ENCODE measurements around the gene STK33. TPM values are rescaled to one million over a fixed set of nuclear protein-coding genes. Genes with fewer than 3 reads are reported as not detected.

Gene STK33
- total and polyA plus RNA-seq, 2 of the 13 experiments (the other 11 are each of a cell fraction or from before 2014, with no cell fraction given), result 2.7 to 12.6 TPM

DNA sequence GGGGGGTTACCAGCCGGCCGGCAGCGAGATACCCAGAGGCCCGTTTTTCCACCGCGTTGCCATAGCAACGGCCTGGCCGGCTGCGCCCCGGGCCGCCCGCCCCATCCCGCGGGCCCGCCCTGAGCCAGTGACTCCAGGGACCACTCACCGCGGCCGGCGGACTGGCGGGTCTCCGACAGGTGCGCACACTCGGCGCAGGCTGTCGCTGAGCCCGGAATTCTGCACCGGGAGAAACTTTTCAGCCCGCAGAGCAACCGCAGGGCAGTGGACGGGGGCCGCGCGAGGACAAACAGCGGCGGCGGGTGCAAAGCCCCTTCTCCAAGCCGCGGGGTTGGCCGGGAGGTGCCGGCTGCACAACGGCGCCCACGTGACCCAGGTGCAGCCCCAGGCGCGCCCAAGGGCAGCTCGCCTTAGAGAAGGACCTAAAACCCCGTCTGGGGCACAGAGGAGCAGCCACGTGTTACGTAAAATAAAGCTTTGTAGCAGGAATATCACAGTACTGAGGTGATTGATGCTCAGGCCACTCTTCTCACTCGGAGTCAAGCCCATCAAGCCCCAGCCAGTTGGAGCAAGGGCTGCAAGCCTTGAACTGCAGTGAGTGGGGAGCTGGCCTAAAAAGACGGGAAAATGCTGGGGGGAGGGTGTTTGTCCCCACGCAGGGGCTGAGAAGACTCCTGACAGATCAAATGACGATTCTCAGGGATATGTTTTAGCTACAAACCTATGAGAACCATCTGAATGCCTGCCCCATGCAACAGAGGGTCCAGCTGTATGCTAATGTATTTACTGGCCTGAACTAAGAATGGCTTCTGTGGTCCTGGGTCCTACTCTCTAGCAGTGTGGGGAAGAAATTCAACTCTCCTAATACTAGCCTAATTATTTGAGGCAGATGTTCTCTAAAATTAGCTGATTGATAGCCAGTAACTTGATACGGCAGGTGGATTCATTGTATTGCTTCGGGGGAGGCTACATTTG is at the start of gene STK33 (continued):
- TF ChIP-seq, protein P1, sequence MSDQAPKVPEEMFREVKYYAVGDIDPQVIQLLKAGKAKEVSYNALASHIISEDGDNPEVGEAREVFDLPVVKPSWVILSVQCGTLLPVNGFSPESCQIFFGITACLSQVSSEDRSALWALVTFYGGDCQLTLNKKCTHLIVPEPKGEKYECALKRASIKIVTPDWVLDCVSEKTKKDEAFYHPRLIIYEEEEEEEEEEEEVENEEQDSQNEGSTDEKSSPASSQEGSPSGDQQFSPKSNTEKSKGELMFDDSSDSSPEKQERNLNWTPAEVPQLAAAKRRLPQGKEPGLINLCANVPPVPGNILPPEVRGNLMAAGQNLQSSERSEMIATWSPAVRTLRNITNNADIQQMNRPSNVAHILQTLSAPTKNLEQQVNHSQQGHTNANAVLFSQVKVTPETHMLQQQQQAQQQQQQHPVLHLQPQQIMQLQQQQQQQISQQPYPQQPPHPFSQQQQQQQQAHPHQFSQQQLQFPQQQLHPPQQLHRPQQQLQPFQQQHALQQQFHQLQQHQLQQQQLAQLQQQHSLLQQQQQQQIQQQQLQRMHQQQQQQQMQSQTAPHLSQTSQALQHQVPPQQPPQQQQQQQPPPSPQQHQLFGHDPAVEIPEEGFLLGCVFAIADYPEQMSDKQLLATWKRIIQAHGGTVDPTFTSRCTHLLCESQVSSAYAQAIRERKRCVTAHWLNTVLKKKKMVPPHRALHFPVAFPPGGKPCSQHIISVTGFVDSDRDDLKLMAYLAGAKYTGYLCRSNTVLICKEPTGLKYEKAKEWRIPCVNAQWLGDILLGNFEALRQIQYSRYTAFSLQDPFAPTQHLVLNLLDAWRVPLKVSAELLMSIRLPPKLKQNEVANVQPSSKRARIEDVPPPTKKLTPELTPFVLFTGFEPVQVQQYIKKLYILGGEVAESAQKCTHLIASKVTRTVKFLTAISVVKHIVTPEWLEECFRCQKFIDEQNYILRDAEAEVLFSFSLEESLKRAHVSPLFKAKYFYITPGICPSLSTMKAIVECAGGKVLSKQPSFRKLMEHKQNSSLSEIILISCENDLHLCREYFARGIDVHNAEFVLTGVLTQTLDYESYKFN (CRISPR knock-in tag; conservative IDR thresholded peaks at IDR 0.05), result no peak
- peak; percentile 74 for TF ChIP-seq RBFOX2 (IDR thresholded peaks at IDR 0.05; ENCODE audit: low read depth, low read length)
- no peak for TF ChIP-seq ZBTB1 (CRISPR knock-in tag; IDR thresholded peaks at IDR 0.05; ENCODE audit: borderline replicate concordance)
- no peak for TF ChIP-seq IRX3 (CRISPR knock-in tag; IDR thresholded peaks at IDR 0.05; ENCODE audit: borderline replicate concordance, low read depth)
- TF ChIP-seq, protein P2, sequence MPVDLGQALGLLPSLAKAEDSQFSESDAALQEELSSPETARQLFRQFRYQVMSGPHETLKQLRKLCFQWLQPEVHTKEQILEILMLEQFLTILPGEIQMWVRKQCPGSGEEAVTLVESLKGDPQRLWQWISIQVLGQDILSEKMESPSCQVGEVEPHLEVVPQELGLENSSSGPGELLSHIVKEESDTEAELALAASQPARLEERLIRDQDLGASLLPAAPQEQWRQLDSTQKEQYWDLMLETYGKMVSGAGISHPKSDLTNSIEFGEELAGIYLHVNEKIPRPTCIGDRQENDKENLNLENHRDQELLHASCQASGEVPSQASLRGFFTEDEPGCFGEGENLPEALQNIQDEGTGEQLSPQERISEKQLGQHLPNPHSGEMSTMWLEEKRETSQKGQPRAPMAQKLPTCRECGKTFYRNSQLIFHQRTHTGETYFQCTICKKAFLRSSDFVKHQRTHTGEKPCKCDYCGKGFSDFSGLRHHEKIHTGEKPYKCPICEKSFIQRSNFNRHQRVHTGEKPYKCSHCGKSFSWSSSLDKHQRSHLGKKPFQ (CRISPR knock-in tag; IDR thresholded peaks at IDR 0.05; ENCODE audit: insufficient replicate concordance), result no peak
- peak; percentile 42; the same call in 1 of the 2 replicates for TF ChIP-seq ZFP90 (CRISPR knock-in tag; IDR thresholded peaks at IDR 0.05; ENCODE audit: borderline replicate concordance)
- TF ChIP-seq HOXA5 (CRISPR knock-in tag; IDR thresholded peaks at IDR 0.05), result no peak
- TF ChIP-seq, protein P3, sequence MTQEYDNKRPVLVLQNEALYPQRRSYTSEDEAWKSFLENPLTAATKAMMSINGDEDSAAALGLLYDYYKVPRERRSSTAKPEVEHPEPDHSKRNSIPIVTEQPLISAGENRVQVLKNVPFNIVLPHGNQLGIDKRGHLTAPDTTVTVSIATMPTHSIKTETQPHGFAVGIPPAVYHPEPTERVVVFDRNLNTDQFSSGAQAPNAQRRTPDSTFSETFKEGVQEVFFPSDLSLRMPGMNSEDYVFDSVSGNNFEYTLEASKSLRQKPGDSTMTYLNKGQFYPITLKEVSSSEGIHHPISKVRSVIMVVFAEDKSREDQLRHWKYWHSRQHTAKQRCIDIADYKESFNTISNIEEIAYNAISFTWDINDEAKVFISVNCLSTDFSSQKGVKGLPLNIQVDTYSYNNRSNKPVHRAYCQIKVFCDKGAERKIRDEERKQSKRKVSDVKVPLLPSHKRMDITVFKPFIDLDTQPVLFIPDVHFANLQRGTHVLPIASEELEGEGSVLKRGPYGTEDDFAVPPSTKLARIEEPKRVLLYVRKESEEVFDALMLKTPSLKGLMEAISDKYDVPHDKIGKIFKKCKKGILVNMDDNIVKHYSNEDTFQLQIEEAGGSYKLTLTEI (CRISPR knock-in tag; conservative IDR thresholded peaks at IDR 0.05), result no peak
- TF ChIP-seq NFYB (CRISPR knock-in tag; IDR thresholded peaks at IDR 0.05), result peak; percentile 20; the same call in 1 of the 2 replicates
- no peak for TF ChIP-seq ATF7 (IDR thresholded peaks at IDR 0.05)
- no peak for TF ChIP-seq ATF7 (CRISPR knock-in tag; IDR thresholded peaks at IDR 0.05)
- TF ChIP-seq ZNF577 (CRISPR knock-in tag; IDR thresholded peaks at IDR 0.05; ENCODE audit: borderline replicate concordance, low read depth), result no peak
- no peak for TF ChIP-seq TGIF2 (CRISPR knock-in tag; IDR thresholded peaks at IDR 0.05)
- TF ChIP-seq SOX13 (IDR thresholded peaks at IDR 0.05), result no peak
- no peak for TF ChIP-seq SOX13 (CRISPR knock-in tag; conservative IDR thresholded peaks at IDR 0.05 in 1 of 2, IDR thresholded peaks at IDR 0.05 in 1 of 2)
- TF ChIP-seq, protein P4, sequence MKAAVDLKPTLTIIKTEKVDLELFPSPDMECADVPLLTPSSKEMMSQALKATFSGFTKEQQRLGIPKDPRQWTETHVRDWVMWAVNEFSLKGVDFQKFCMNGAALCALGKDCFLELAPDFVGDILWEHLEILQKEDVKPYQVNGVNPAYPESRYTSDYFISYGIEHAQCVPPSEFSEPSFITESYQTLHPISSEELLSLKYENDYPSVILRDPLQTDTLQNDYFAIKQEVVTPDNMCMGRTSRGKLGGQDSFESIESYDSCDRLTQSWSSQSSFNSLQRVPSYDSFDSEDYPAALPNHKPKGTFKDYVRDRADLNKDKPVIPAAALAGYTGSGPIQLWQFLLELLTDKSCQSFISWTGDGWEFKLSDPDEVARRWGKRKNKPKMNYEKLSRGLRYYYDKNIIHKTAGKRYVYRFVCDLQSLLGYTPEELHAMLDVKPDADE (CRISPR knock-in tag; IDR thresholded peaks at IDR 0.05), result no peak
- TF ChIP-seq FOXO1 (CRISPR knock-in tag; IDR thresholded peaks at IDR 0.05), result peak; percentile 12; the same call in 1 of the 2 replicates
- TF ChIP-seq RFXANK (CRISPR knock-in tag; IDR thresholded peaks at IDR 0.05), result 0 out of 2 replicates have a peak, but pooled peaks have one; percentile 44
- no peak for TF ChIP-seq SOX6 (IDR thresholded peaks at IDR 0.05)
- TF ChIP-seq SOX6 (CRISPR knock-in tag; IDR thresholded peaks at IDR 0.05), result no peak; the same call in none of the 2 replicates
- no peak for TF ChIP-seq ZNF337 (CRISPR knock-in tag; IDR thresholded peaks at IDR 0.05; ENCODE audit: borderline replicate concordance, low read depth)
